Inflammatory macrophage (primary cell): ENCODE measurements around the gene BSX.

Experiments
- DNase-seq, 2 donors: peaks; one replicate each; pipeline ENCODE4 v3.0.0-alpha.2; 2020 to 2022

Gene BSX

GRCh38 chr11:122954455-122954854 lies 27.2 kb downstream of the BSX start:
- DNase-seq, result no peak

- DNase-seq, result no peak
These were observed 30.4 kb downstream of the BSX start for GRCh38 chr11:122951211-122951610.

GRCh38 chr11:122938557-122938956 lies 43.1 kb downstream of the BSX start:
- DNase-seq, result no peak

- DNase-seq, result no peak
These were observed 43.7 kb downstream of the BSX start for GRCh38 chr11:122937983-122938382.

GRCh38 chr11:122933416-122933815 lies 48.2 kb downstream of the BSX start:
- peak in 1 of 2 donors; percentile 28 for DNase-seq

GRCh38 chr11:122931510-122931909 lies 50.1 kb downstream of the BSX start:
- DNase-seq, result no peak
